Neural crest cell (in vitro differentiated cells): ENCODE data around the gene TMEM108. TPM values are rescaled to one million over a fixed set of nuclear protein-coding genes. Genes with fewer than 3 reads are reported as not detected.

ENCODE experiments used
- DNase-seq: peaks from one replicate; pipeline ENCODE4 v3.0.0; 2021; ENCODE audit warnings: low read depth, mixed read lengths, low spot score
- H3K27ac Mint-ChIP-seq: one replicate; pipeline ENCODE4 v1.8.0; 2021; ENCODE audit warnings: mild to moderate bottlenecking, mixed read lengths; ENCODE audit not compliant: unreplicated experiment
- H3K27me3 Mint-ChIP-seq: 2 replicates; pipeline ENCODE4 v1.8.0; 2021; ENCODE audit warnings: low read depth, mild to moderate bottlenecking, mixed read lengths
- H3K36me3 Mint-ChIP-seq: 2 replicates; pipeline ENCODE4 v1.8.0; 2021; ENCODE audit warnings: low read depth, mild to moderate bottlenecking, mixed read lengths
- H3K4me1 Mint-ChIP-seq: 2 replicates; pipeline ENCODE4 v1.8.0; 2021; ENCODE audit warnings: mixed read lengths
- H3K4me3 Mint-ChIP-seq: one replicate; pipeline ENCODE4 v1.8.0; 2021; ENCODE audit warnings: mild to moderate bottlenecking, mixed read lengths
- H3K9me3 Mint-ChIP-seq: 2 replicates; pipeline ENCODE4 v1.8.0; 2021; ENCODE audit warnings: mixed read lengths
- CTCF ChIP-seq: fragments of 200-600 bp; sonication (generic); conservative IDR thresholded peaks from 2 replicates; pipeline ENCODE4 v1.5.0; 2021; ENCODE audit warnings: antibody characterized with exemption, mild to moderate bottlenecking
- total RNA-seq: library from RNA; stranded (reverse); gene quantifications from 2 replicates; pipeline ENCODE4 v1.2.1, GENCODE V29; 2021

TMEM108 gene
- total RNA-seq, 1 donor from 2014 or later = 5.8 TPM

GRCh38 chr3:133330065-133330464, 291.9 kb downstream of the TMEM108 start:
- no peak for TF ChIP-seq CTCF
- no peak for DNase-seq
- Mint-ChIP-seq H3K4me3 (no peak overlapping the region), H3K9me3 (peaks cover 3% of the 10 kb centered on the region), H3K4me1 (peaks cover 7% of the 10 kb centered on the region), H3K36me3 (no peaks in the 10 kb centered on the region), H3K27ac (no peak overlapping the region), H3K27me3 (no peaks in the 10 kb centered on the region)

DNA sequence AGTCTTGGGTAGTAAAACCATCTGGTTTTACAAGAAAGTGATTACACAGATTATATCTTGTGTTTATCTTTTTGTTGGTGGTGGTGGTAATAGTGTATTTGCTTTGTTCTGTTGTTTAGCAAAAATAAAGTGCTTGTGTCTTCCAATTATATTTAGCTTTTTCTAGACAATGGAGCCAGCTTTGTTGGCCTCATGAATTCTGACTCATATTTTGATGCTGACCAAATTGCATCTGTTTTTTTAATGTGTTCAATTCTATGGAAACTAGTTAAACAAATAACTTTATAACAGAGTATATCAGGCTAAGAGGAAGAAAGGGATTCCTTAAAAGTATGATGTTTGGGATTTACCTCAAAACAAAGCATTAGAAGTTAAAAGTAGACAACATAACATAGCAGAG, 292.3 kb downstream of the TMEM108 start:
- H3K4me3 Mint-ChIP-seq = no peak overlapping the region
- peaks cover 3% of the 10 kb centered on the region for H3K9me3 Mint-ChIP-seq
- H3K27me3 Mint-ChIP-seq = no peaks in the 10 kb centered on the region
- no peak overlapping the region for H3K27ac Mint-ChIP-seq
- no peak for TF ChIP-seq CTCF
- no peaks in the 10 kb centered on the region for H3K36me3 Mint-ChIP-seq
- peaks cover 7% of the 10 kb centered on the region for H3K4me1 Mint-ChIP-seq
- DNase-seq = no peak

DNA sequence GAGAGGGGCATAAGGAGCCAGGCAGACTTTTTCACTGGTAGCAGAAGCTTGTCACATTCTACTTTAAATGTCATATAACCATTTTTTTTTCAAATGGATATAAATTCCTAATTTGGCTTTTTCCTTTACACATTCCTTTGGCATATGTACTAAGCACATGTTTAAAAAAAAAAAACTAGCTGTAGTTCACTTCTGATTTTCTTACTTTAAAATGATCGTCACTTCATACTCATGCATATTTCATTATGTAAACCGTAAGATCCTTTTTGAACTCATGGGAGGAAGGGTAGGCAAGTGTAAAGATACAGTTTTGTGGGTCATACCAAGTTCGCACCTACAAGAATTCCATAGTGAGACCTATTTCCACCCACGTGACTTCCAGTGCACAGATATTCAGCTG, 316.5 kb downstream of the TMEM108 start:
- H3K27ac Mint-ChIP-seq = no peak overlapping the region
- H3K36me3 Mint-ChIP-seq = peaks cover 2% of the 10 kb centered on the region
- no peak overlapping the region for H3K4me3 Mint-ChIP-seq
- TF ChIP-seq CTCF = no peak
- peaks cover 6% of the 10 kb centered on the region for H3K9me3 Mint-ChIP-seq
- DNase-seq = no peak
- no peaks in the 10 kb centered on the region for H3K27me3 Mint-ChIP-seq
- H3K4me1 Mint-ChIP-seq = peaks cover 13% of the 10 kb centered on the region

GRCh38 chr3:133360476-133360875, 322.3 kb downstream of the TMEM108 start:
- peaks cover under 1% of the 10 kb centered on the region for H3K36me3 Mint-ChIP-seq
- peaks cover 4% of the 10 kb centered on the region for H3K9me3 Mint-ChIP-seq
- no peak overlapping the region for H3K27ac Mint-ChIP-seq

GRCh38 chr3:133361011-133361410, 322.8 kb downstream of the TMEM108 start:
- Mint-ChIP-seq H3K27ac (no peak overlapping the region), H3K27me3 (no peaks in the 10 kb centered on the region), H3K9me3 (peaks cover 4% of the 10 kb centered on the region), H3K36me3 (no peaks in the 10 kb centered on the region), H3K4me1 (peaks cover 7% of the 10 kb centered on the region), H3K4me3 (no peak overlapping the region)
- TF ChIP-seq CTCF = no peak
- DNase-seq = no peak

More at GRCh38 chr3:133360476-133360875, 322.3 kb downstream of the TMEM108 start:
- no peak for TF ChIP-seq CTCF
- DNase-seq = no peak
- no peak overlapping the region for H3K4me3 Mint-ChIP-seq
- no peaks in the 10 kb centered on the region for H3K27me3 Mint-ChIP-seq
- H3K4me1 Mint-ChIP-seq = peaks cover 7% of the 10 kb centered on the region

- Mint-ChIP-seq H3K36me3 (no peaks in the 10 kb centered on the region), H3K9me3 (peaks cover under 1% of the 10 kb centered on the region), H3K27me3 (no peaks in the 10 kb centered on the region), H3K4me1 (peaks cover 7% of the 10 kb centered on the region), H3K27ac (no peak overlapping the region), H3K4me3 (no peak overlapping the region)
- TF ChIP-seq CTCF = no peak
- DNase-seq = no peak
These were observed 323.2 kb downstream of the TMEM108 start for GRCh38 chr3:133361435-133361834.
